Stimulated activated CD4-positive, alpha-beta T cell treated with anti-CD3 and anti-CD28 coated beads, Interleukin-1b, Interleukin-23, amount 100 ng/mL, for 4 hours (primary cell): ENCODE results near the gene RMRP.

Source experiments
- DNase-seq, 2 donors: peaks; one replicate each; pipeline ENCODE4 v3.0.0-alpha.2; 2020; ENCODE audit warnings: low read depth in 2 of 2

The RMRP gene

GRCh38 chr9:35657546-35658136, at the start of gene RMRP:
TSS of gene RMRP (minus strand) at chr9:35658019.
- peak; percentile 88 to 91 for DNase-seq

- no peak for DNase-seq
Observed at GRCh38 chr9:35706951-35707350, 49.1 kb upstream of the RMRP start.

- no peak for DNase-seq
Observed at GRCh38 chr9:35705836-35706430, 48.1 kb upstream of the RMRP start.

- no peak for DNase-seq
Observed at GRCh38 chr9:35705372-35705771, 47.6 kb upstream of the RMRP start.

- no peak for DNase-seq
Observed at GRCh38 chr9:35703906-35704672, 46.3 kb upstream of the RMRP start.

- DNase-seq = no peak
Observed at GRCh38 chr9:35702696-35703095, 44.9 kb upstream of the RMRP start.

- no peak for DNase-seq
Observed at GRCh38 chr9:35700942-35701341, 43.1 kb upstream of the RMRP start.

GRCh38 chr9:35700031-35700430, 42.2 kb upstream of the RMRP start:
- DNase-seq = no peak

GRCh38 chr9:35698231-35698630, 40.4 kb upstream of the RMRP start:
- no peak for DNase-seq

GRCh38 chr9:35697486-35697885, 39.7 kb upstream of the RMRP start:
- DNase-seq = no peak

GRCh38 chr9:35696520-35697215, 38.8 kb upstream of the RMRP start:
- peak; percentile 33 to 34 for DNase-seq

GRCh38 chr9:35695943-35696401, 38.2 kb upstream of the RMRP start:
- DNase-seq = no peak

GRCh38 chr9:35691757-35692301, 34.0 kb upstream of the RMRP start:
- no peak for DNase-seq

GRCh38 chr9:35691334-35691650, 33.5 kb upstream of the RMRP start:
- DNase-seq = no peak

GRCh38 chr9:35690614-35691333, 33.0 kb upstream of the RMRP start:
- DNase-seq = peak in 1 of 2 donors; percentile 36

GRCh38 chr9:35690294-35690613, 32.4 kb upstream of the RMRP start:
- no peak for DNase-seq

- no peak for DNase-seq
Observed at GRCh38 chr9:35689542-35690293, 31.9 kb upstream of the RMRP start, which contains the start of gene TPM2. TSS of gene TPM2 (minus strand) at chr9:35689925. CDS start at chr9:35689817, 108 bp downstream.

- DNase-seq = no peak
Observed at GRCh38 chr9:35688558-35689541, 31.0 kb upstream of the RMRP start.

- no peak for DNase-seq
Observed at GRCh38 chr9:35687972-35688557, 30.2 kb upstream of the RMRP start.
